Hepatocyte (in vitro differentiated cells): ENCODE results near the gene PLSCR5. TPM values are rescaled to one million over a fixed set of nuclear protein-coding genes. Genes with fewer than 3 reads are reported as not detected.

ENCODE experiments used
- DNase-seq: peaks from one replicate; pipeline ENCODE4 v3.0.0-alpha.2; 2016; ENCODE audit warnings: low spot score
- H2AFZ ChIP-seq: fragments of 200-600 bp; sonication (generic); 2 replicates; pipeline ENCODE4 v1.6.0; 2016; ENCODE audit warnings: antibody characterized with exemption, mild to moderate bottlenecking
- H3K27ac ChIP-seq: fragments of 200-600 bp; sonication (generic); 2 replicates; pipeline ENCODE4 v1.5.1; 2016; ENCODE audit warnings: mild to moderate bottlenecking
- H3K27me3 ChIP-seq: fragments of 200-600 bp; sonication (generic); 2 replicates; pipeline ENCODE4 v1.6.1; 2016
- H3K36me3 ChIP-seq: fragments of 200-600 bp; sonication (generic); replicated peaks from 2 replicates; pipeline ENCODE4 v1.5.1; 2016; ENCODE audit warnings: low read depth; ENCODE audit not compliant: insufficient read depth
- H3K4me1 ChIP-seq: fragments of 200-600 bp; sonication (generic); 2 replicates; pipeline ENCODE4 v1.5.1; 2016; ENCODE audit warnings: mild to moderate bottlenecking, moderate library complexity; ENCODE audit not compliant: insufficient read depth
- H3K4me2 ChIP-seq: fragments of 200-600 bp; sonication (generic); 2 replicates; pipeline ENCODE4 v1.6.0; 2016
- H3K4me3 ChIP-seq: fragments of 200-600 bp; sonication (generic); 2 replicates; pipeline ENCODE4 v1.5.1; 2016; ENCODE audit warnings: mild to moderate bottlenecking
- H3K79me2 ChIP-seq: fragments of 200-600 bp; sonication (generic); 2 replicates; pipeline ENCODE4 v1.6.0; 2017; ENCODE audit warnings: mild to moderate bottlenecking
- H3K9me2 ChIP-seq: fragments of 200-600 bp; sonication (generic); replicated peaks from 2 replicates; pipeline ENCODE4 v1.6.0; 2017; ENCODE audit warnings: mild to moderate bottlenecking; ENCODE audit not compliant: insufficient read depth
- H3K9me3 ChIP-seq: fragments of 200-600 bp; sonication (generic); 2 replicates; pipeline ENCODE4 v1.5.1; 2016; ENCODE audit warnings: low read depth, mild to moderate bottlenecking
- H4K20me1 ChIP-seq: fragments of 200-600 bp; sonication (generic); 2 replicates; pipeline ENCODE4 v1.6.0; 2016; ENCODE audit warnings: mild to moderate bottlenecking; ENCODE audit not compliant: insufficient read depth, poor library complexity, severe bottlenecking
- EZH2 ChIP-seq: fragments of 200-600 bp; sonication (generic); IDR thresholded peaks from 2 replicates; pipeline ENCODE4 v1.6.1; 2016; ENCODE audit warnings: antibody characterized with exemption, mild to moderate bottlenecking, borderline replicate concordance
- EZH2phosphoT487 ChIP-seq: fragments of 200-600 bp; sonication (generic); IDR thresholded peaks from one replicate; pipeline ENCODE4 v1.6.1; 2018; ENCODE audit warnings: antibody characterized with exemption, mild to moderate bottlenecking, low read depth, moderate library complexity; ENCODE audit not compliant: unreplicated experiment, severe bottlenecking
- WGBS: methylation state at CpG from one replicate; pipeline ENCODE4 v1.1.6; 2016; ENCODE audit warnings: low lambda C conversion rate; ENCODE audit errors: missing lambda C conversion rate; 5-methylcytosine and 5-hydroxymethylcytosine counted together
- polyA plus RNA-seq: library from polyadenylated mRNA; unstranded; fragments of >200 nt; fragmentation: Nextera tagmentation; extraction: Ambion mirVana; gene quantifications from 2 replicates; pipeline ENCODE4 v1.2.1, GENCODE V29; 2016
- total RNA-seq: library from RNA; depleted of rRNA; stranded (reverse); fragments of >200 nt; gene quantifications from 2 replicates; pipeline ENCODE4 v1.2.3, GENCODE V29; 2014
- TF ChIP-seq, protein P1 (sequence below): fragments of 200-600 bp; sonication (generic); IDR thresholded peaks from 2 replicates; pipeline ENCODE4 v1.5.1; 2016; ENCODE audit warnings: antibody characterized with exemption, mild to moderate bottlenecking; ENCODE audit not compliant: poor library complexity

PLSCR5 gene
- total and polyA plus RNA-seq, 2 experiments from 2014 or later, result 2.0 to 3.0 TPM

DNA sequence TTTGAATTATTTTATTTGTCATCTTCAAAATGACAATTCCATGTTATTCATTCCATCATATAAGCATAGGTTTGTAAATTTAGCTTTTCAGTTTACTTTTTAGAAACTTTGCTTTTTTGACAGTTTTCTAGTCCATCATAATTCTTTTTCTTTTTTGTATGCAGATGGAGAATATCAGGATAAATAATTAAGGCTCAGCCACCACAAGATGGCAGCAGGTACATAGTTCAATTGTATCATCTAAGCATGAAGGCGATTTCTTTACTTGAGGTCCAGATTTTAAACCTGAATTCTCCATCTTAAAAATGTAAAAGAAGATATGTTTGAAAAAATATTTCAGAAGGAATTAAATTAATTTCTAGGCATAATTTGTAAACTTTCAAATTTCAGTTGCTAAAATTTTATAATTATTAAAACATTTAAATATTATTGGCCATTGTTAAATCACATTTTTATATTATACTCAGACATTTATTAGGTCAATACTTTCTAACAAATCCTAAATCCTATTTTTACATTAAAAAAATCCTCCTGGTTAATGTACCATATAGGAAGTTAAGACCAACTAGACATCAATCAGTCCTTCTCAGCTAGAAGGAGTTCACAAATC, 15.1 kb downstream of the PLSCR5 start:
- Histone ChIP-seq H3K9me3 (no peaks in the 10 kb centered on the region), H2AFZ (no peak overlapping the region), H3K27ac (no peak overlapping the region), H3K4me1 (no peaks in the 10 kb centered on the region), H3K9me2 (no peaks in the 10 kb centered on the region), H3K27me3 (no peaks in the 10 kb centered on the region), H3K79me2 (no peaks in the 10 kb centered on the region), H3K36me3 (no peaks in the 10 kb centered on the region), H3K4me3 (no peak overlapping the region), H4K20me1 (no peaks in the 10 kb centered on the region), H3K4me2 (no peak overlapping the region)
- 19% methylated on average over 1 of the region's 1 CpG for WGBS
- peak; percentile 63 for DNase-seq
- TF ChIP-seq EZH2phosphoT487, result no peak
- TF ChIP-seq, protein P1, sequence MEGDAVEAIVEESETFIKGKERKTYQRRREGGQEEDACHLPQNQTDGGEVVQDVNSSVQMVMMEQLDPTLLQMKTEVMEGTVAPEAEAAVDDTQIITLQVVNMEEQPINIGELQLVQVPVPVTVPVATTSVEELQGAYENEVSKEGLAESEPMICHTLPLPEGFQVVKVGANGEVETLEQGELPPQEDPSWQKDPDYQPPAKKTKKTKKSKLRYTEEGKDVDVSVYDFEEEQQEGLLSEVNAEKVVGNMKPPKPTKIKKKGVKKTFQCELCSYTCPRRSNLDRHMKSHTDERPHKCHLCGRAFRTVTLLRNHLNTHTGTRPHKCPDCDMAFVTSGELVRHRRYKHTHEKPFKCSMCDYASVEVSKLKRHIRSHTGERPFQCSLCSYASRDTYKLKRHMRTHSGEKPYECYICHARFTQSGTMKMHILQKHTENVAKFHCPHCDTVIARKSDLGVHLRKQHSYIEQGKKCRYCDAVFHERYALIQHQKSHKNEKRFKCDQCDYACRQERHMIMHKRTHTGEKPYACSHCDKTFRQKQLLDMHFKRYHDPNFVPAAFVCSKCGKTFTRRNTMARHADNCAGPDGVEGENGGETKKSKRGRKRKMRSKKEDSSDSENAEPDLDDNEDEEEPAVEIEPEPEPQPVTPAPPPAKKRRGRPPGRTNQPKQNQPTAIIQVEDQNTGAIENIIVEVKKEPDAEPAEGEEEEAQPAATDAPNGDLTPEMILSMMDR, result peak; percentile 81

DNA sequence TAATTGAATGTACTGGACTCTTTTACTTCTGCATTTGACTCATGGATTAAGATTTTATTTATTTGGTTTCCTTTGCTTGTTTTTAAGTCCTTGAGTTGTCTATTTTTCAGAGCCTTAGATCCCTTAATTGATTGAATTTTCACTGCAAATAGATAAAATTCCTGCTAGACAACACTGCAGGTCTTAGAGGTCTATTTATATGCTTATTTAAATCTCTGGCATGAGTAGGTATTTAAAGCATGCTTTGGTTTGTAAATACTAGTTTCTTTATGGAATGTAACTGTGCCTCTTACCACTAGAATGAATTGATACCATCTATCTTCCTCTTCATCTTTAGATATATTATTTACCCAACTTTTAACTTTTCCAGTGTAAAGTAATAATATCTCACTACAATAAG, 20.0 kb downstream of the PLSCR5 start:
- H3K9me2 ChIP-seq, result no peaks in the 10 kb centered on the region
- no peak for DNase-seq
- no peaks in the 10 kb centered on the region for H3K79me2 ChIP-seq
- no peak overlapping the region for H2AFZ ChIP-seq
- no peaks in the 10 kb centered on the region for H3K36me3 ChIP-seq
- no peak overlapping the region for H3K4me3 ChIP-seq
- H3K4me1 ChIP-seq, result peaks cover 15% of the 10 kb centered on the region
- TF ChIP-seq EZH2phosphoT487 (no peak), EZH2 (no peak)
- TF ChIP-seq, protein P1, result no peak
- H3K9me3 ChIP-seq, result no peaks in the 10 kb centered on the region
- no peaks in the 10 kb centered on the region for H3K27me3 ChIP-seq
- no peaks in the 10 kb centered on the region for H4K20me1 ChIP-seq
- no peak overlapping the region for H3K27ac ChIP-seq
- no peak overlapping the region for H3K4me2 ChIP-seq

DNA sequence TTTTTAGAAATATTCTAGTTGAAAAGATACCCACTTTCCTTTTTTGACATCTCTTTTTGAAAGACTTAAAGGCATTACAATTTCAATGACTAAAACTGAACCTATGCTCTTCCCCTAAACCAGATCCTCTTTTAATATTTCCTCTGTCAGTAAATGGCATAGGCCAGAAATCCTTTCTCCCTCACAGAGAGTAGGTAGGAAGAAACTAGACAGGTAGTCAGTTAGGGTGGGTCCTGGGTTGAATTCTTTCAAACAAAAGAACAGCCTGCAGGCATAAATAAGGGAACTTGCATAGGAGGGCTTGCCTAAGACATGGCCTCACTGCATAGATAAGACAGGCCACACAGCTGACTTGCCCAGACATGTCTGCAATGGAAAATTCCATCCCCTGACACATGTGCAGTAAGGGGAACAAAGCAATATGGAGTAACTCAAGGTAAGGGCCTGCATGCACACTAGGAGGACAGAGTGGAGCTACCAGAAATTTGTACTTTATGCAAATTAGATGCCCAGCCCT, 23.1 kb downstream of the PLSCR5 start:
- no peak overlapping the region for H2AFZ ChIP-seq
- H3K36me3 ChIP-seq, result no peaks in the 10 kb centered on the region
- no peaks in the 10 kb centered on the region for H3K9me2 ChIP-seq
- no peak overlapping the region for H3K4me2 ChIP-seq
- H3K4me3 ChIP-seq, result no peak overlapping the region
- H3K27me3 ChIP-seq, result no peaks in the 10 kb centered on the region
- no peaks in the 10 kb centered on the region for H4K20me1 ChIP-seq
- TF ChIP-seq EZH2 (no peak), EZH2phosphoT487 (no peak)
- TF ChIP-seq, protein P1, result no peak
- peaks cover 15% of the 10 kb centered on the region for H3K4me1 ChIP-seq
- no peaks in the 10 kb centered on the region for H3K9me3 ChIP-seq
- peak; percentile 50 for DNase-seq
- H3K79me2 ChIP-seq, result no peaks in the 10 kb centered on the region
- H3K27ac ChIP-seq, result peak overlapping the region; percentile 77
